BJ (cell line): ENCODE measurements around the gene USH1C. TPM values are rescaled to one million over a fixed set of nuclear protein-coding genes. Genes with fewer than 3 reads are reported as not detected.

Experiments used
- CTCF ChIA-PET: fragments of 350-600 bp; formaldehyde crosslinking; extraction: SDS; loops from one replicate; lab custom pipeline; 2021; ENCODE audit warnings: antibody characterized with exemption, inconsistent platforms; lab: Yijun Ruan, JAX
- POLR2A ChIA-PET: fragments of 300-600 bp; sonication (Branson Sonifier 250); formaldehyde crosslinking; extraction: SDS; loops from one replicate; lab custom pipeline; 2021; ENCODE audit warnings: antibody characterized with exemption; lab: Charles Lee
- DNase-seq: peaks from one replicate; pipeline ENCODE4 v3.0.0-alpha.2; 2011; ENCODE audit warnings: low read depth
- H3K27me3 ChIP-seq: 2 replicates; pipeline ENCODE4 v1.6.0; 2011; ENCODE audit warnings: low read length; ENCODE audit not compliant: control insufficient read depth, insufficient read depth
- H3K36me3 ChIP-seq: 2 replicates; pipeline ENCODE4 v1.5.1; 2011; ENCODE audit warnings: low read length; ENCODE audit not compliant: control insufficient read depth, insufficient read depth
- H3K4me3 ChIP-seq: 2 replicates; pipeline ENCODE4 v1.5.1; 2011; ENCODE audit warnings: low read depth, mild to moderate bottlenecking, control low read depth, low read length
- CTCF ChIP-seq: IDR thresholded peaks from 2 replicates; pipeline ENCODE4 v1.5.1; 2011; ENCODE audit warnings: low read depth, mild to moderate bottlenecking, control low read depth, inconsistent platforms, low read length, moderate library complexity; ENCODE audit not compliant: insufficient read depth
- polyA plus RNA-seq: library from polyadenylated mRNA; depleted of rRNA; stranded (reverse); fragments of >200 nt; gene quantifications from 2 replicates; pipeline ENCODE4 v1.2.3, GENCODE V29; 2011

USH1C gene
- polyA plus RNA-seq, 1 experiment, result not detected

- peaks cover 8% of the 10 kb centered on the region for H3K27me3 ChIP-seq
- no peak overlapping the region for H3K4me3 ChIP-seq
- CTCF ChIA-PET, result interaction anchor here (4.1 to 5.3 kb wide), 2 partner anchors 10 to 13 kb away, joined by 21 to 36 read pairs; no protein-coding TSS in a partner anchor
- no peaks in the 10 kb centered on the region for H3K36me3 ChIP-seq
- DNase-seq, result no peak
- POLR2A ChIA-PET, result no interaction called here
- no peak for TF ChIP-seq CTCF
Observed at GRCh38 chr11:17518366-17518765, 25.9 kb downstream of the USH1C start.

GRCh38 chr11:17517186-17517585 lies 27.0 kb downstream of the USH1C start:
- H3K4me3 ChIP-seq, result no peak overlapping the region
- ChIA-PET CTCF (interaction anchor here (1.2 to 5.3 kb wide), 3 partner anchors 9 to 12 kb away, joined by 3 to 36 read pairs (median 21); no protein-coding TSS in a partner anchor), POLR2A (no interaction called here)
- H3K27me3 ChIP-seq, result peaks cover 9% of the 10 kb centered on the region
- DNase-seq, result no peak
- no peaks in the 10 kb centered on the region for H3K36me3 ChIP-seq
- TF ChIP-seq CTCF, result no peak

- ChIA-PET CTCF (interaction anchor here (1.2 to 5.3 kb wide), 4 partner anchors 10 to 18 kb away, joined by 3 to 36 read pairs (median 12); no protein-coding TSS in a partner anchor), POLR2A (no interaction called here)
- H3K36me3 ChIP-seq, result no peaks in the 10 kb centered on the region
- TF ChIP-seq CTCF, result no peak
- DNase-seq, result no peak
- no peak overlapping the region for H3K4me3 ChIP-seq
- H3K27me3 ChIP-seq, result peaks cover 9% of the 10 kb centered on the region
Observed at GRCh38 chr11:17516551-17517150, 27.6 kb downstream of the USH1C start.

GRCh38 chr11:17515443-17516176 lies 28.6 kb downstream of the USH1C start:
- H3K4me3 ChIP-seq, result no peak overlapping the region
- TF ChIP-seq CTCF, result no peak
- ChIA-PET POLR2A (no interaction called here), CTCF (interaction anchor here (1.2 to 5.3 kb wide), 4 partner anchors 10 to 17 kb away, joined by 3 to 36 read pairs (median 12); no protein-coding TSS in a partner anchor)
- H3K36me3 ChIP-seq, result no peaks in the 10 kb centered on the region
- DNase-seq, result no peak
- peaks cover 11% of the 10 kb centered on the region for H3K27me3 ChIP-seq

- TF ChIP-seq CTCF, result no peak
- Histone ChIP-seq H3K27me3 (peaks cover 9% of the 10 kb centered on the region), H3K36me3 (no peaks in the 10 kb centered on the region), H3K4me3 (no peak overlapping the region)
- no peak for DNase-seq
- ChIA-PET POLR2A (interaction anchor here (0.6 kb wide), 1 partner anchor 381 kb away, joined by 3 read pairs; no protein-coding TSS in a partner anchor), CTCF (interaction anchor here (0.6 to 3.3 kb wide), 5 partner anchors 8 to 130 kb away, joined by 3 to 15 read pairs (median 3); partner anchors contain the start of gene KCNJ11)
Observed at GRCh38 chr11:17514476-17514875, 29.7 kb downstream of the USH1C start.
